Activated CD8-positive, alpha-beta memory T cell treated with anti-CD3 and anti-CD28 coated beads for 36 hours (primary cell): ENCODE results near the gene GULP1. TPM values are rescaled to one million over a fixed set of nuclear protein-coding genes. Genes with fewer than 3 reads are reported as not detected.
"Not testable (repeated sequence)": the region's sequence is repeated elsewhere in the genome, so short reads cannot be mapped to it uniquely, and the experiment has no call there.

Experiments used
- CTCF ChIA-PET: fragments of 350-600 bp; sonication (Branson Sonifier 250); formaldehyde crosslinking; loops from one replicate; lab custom pipeline; 2021; ENCODE audit warnings: antibody characterized with exemption; lab: Charles Lee
- POLR2A ChIA-PET: fragments of 350-600 bp; sonication (Branson Sonifier 250); formaldehyde crosslinking; loops from one replicate; lab custom pipeline; 2021; ENCODE audit warnings: antibody characterized with exemption; lab: Charles Lee
- total RNA-seq, 2 experiments: library from RNA; stranded (reverse); gene quantifications; one replicate each; pipeline ENCODE4 v1.2.3, GENCODE V29; 2021

The GULP1 gene
- total RNA-seq, 2 experiments from 2014 or later: not detected

DNA sequence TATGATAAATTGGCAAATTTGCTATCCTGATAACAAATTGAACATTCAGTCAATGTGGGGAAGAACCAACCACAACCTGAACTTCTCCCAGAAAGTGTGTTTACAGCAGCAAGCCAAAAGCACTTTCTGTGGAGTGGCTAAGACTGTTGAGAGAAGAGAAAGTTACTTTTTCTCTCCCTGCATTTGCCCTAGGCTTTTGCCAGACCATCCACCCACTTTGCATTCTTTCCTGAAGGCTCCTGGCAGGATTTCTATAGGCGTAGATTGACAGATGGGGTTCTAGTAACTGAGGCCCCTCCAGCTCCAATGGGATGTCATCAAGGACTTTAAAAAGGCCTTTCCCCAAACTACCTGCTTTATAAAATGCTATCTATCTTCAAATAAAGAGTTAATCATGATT is 215.2 kb downstream of the GULP1 start:
- ChIA-PET CTCF (no interaction called here), POLR2A (no interaction called here)

- CTCF ChIA-PET: no interaction called here
- POLR2A ChIA-PET: no interaction called here
Observed at GRCh38 chr2:188511346-188511745, 219.7 kb downstream of the GULP1 start.

DNA sequence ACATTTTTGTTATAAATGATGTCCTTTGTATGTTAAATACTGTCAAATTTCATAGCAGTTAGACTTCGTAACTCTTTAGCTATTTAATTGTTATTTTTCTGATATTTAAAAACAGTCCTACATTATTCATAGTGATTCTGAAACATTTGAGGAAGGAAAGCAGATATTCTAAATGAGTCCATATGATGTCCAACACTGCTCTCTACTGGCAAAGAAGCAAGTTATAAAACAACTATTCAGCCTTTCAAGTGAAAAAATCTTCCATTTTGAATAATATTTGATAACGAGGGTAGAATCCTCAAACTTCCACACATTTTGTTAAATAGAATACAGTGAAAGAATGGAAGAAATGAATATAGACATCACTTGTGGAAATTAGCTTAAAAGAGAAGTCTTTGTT is 220.8 kb downstream of the GULP1 start:
- CTCF ChIA-PET: no interaction called here

GRCh38 chr2:188515918-188516317 is 224.2 kb downstream of the GULP1 start:
- CTCF ChIA-PET: no interaction called here

More for the DNA sequence above, 220.8 kb downstream of the GULP1 start:
- POLR2A ChIA-PET: no interaction called here

DNA sequence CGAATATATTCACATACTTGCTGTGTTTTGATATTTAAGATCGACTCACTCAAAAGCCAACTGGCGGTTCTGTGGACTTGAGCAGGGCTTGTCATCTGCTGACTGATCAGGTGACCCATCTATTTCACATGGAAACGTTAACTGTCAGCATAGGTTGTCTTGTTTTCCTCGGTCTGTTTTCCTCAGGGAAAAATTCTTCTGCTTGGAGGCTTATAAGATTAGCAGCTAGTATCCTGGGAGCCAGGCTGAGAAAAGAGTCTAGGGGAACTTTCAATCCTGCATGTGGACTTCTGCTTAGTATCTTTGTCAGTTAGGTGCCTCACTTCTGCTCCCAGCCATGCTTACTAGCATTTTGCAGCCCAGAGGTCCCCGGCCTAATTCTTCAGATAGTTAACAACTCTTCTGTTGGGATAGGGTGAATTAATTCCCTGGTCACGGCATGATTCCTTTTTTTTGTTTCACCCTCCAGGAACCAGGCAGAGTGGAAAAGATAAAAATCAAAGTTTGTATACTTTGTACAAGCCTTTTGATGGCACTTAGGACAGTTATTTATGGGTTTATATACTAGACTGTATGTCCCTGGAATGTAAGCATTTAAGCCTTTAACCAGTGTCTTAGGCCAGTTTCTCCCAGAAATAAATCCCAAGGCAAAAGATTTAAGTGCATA is 226.0 kb downstream of the GULP1 start:
- POLR2A ChIA-PET: no interaction called here
- CTCF ChIA-PET: no interaction called here

More at GRCh38 chr2:188515918-188516317, 224.2 kb downstream of the GULP1 start:
- POLR2A ChIA-PET: no interaction called here

- ChIA-PET POLR2A (no interaction called here), CTCF (no interaction called here)
Observed at GRCh38 chr2:188518381-188518780, 226.7 kb downstream of the GULP1 start.

DNA sequence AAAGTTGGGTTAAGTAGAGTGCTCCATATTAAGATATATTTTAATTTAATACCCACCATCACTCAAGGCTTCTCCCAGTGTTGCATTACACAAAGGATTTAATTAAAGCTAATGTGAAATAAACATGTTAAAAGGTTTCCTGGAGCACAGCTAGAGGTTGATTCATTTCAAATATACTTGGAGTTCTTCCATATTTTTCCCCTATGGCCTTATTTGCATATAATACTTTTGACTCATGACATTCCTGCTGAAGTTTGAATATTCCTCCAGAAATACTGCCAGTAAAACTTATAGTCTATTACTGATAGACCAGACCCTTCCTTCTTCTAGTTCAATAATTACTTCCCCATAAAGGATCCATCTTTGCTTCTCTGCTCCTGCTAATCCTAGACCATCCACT is 227.5 kb downstream of the GULP1 start:
- ChIA-PET CTCF (no interaction called here), POLR2A (no interaction called here)

GRCh38 chr2:188522517-188522916 is 230.8 kb downstream of the GULP1 start:
- ChIA-PET POLR2A (no interaction called here), CTCF (no interaction called here)

- POLR2A ChIA-PET: no interaction called here
- CTCF ChIA-PET: no interaction called here
Observed at GRCh38 chr2:188523919-188524318, 232.2 kb downstream of the GULP1 start.

GRCh38 chr2:188524519-188525113 is 232.9 kb downstream of the GULP1 start:
- ChIA-PET CTCF (no interaction called here), POLR2A (no interaction called here)

- ChIA-PET CTCF (no interaction called here), POLR2A (no interaction called here)
Observed at GRCh38 chr2:188526701-188527100, 235.0 kb downstream of the GULP1 start.

GRCh38 chr2:188527141-188527540 is 235.5 kb downstream of the GULP1 start:
- POLR2A ChIA-PET: no interaction called here
- CTCF ChIA-PET: no interaction called here

- ChIA-PET POLR2A (no interaction called here), CTCF (no interaction called here)
Observed at GRCh38 chr2:188527581-188527993, 235.9 kb downstream of the GULP1 start.

DNA sequence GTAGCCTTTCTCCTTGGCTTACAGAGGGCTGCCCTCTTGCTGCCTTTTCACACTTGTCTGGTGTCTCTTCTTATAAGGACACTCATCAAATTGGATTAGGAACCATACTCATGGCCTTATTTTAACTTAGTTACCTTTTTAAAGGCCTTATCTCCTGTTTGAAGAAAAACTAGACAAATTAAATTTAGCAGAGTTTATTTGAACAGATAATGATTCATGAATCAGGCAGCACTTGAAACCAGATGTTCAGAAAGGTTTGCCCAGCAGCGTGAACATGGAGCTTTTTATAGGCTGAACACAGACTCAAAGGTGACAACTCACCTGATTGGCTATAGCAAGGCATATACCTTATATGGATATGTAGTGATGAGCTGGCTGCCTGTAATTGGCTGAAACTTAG is 238.0 kb downstream of the GULP1 start:
- ChIA-PET POLR2A (no interaction called here), CTCF (no interaction called here)

DNA sequence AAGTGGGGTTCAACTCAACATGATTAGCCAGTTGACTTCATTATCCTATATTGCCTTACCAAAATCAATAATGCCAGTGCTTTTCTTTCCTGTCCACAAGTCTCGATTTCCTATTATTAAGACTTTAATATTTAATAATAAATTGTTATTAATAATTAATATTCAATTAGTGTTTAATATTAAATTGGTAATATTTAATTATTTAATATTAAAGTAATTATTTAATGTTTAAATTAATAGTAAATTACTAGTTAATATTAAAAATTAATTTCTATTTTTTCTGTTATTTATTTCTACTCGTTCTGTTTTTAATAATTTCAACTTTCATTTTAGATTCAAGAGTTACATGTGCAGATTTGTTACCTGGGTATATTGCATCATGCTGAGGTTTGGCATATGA is 243.2 kb downstream of the GULP1 start:
- ChIA-PET CTCF (no interaction called here), POLR2A (no interaction called here)

DNA sequence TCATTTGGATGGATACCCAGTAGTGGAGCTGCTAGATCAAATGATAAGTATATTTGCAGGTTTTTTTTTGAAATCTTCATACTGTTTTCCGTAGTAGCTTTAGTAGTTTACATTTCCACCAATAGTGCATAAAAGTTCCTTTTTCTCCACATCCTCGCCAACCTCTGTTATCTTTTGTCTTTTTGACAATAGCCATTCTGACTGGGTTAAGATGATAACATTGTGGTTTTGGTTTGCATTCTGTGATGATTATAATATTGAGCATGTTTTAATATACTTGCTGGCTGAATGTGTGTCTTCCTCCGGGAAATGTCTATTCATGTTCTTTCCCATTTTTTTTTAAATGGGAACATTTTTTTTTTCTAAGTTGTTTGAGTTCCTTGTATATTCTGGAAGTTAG is 260.0 kb downstream of the GULP1 start:
- POLR2A ChIA-PET: no interaction called here
- CTCF ChIA-PET: no interaction called here

DNA sequence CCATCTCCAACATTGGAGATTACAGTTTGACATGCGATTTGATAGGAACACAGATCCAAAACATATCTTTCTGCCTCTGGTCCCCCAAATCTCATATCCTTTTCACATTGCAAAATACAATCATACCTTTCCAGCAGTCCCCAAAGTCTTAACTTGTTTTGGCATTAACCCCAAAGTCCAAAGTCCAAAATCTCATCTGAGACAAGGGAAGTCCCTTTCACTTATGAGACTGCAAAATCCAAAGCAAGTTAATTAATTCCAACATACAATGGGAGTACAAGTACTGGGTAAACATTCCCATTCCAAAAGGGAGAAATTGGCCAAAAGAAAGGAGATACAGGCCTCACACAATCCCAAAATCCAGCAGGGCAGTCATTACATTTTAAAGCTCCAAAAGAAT is 265.4 kb downstream of the GULP1 start:
- CTCF ChIA-PET: no interaction called here
- POLR2A ChIA-PET: no interaction called here

- POLR2A ChIA-PET, CTCF ChIA-PET: not testable (repeated sequence)
Observed at GRCh38 chr2:188559455-188559854, 267.8 kb downstream of the GULP1 start.

GRCh38 chr2:188561473-188561979 is 269.9 kb downstream of the GULP1 start:
- POLR2A ChIA-PET: no interaction called here
- CTCF ChIA-PET: no interaction called here

- CTCF ChIA-PET: no interaction called here
Observed at GRCh38 chr2:188569431-188570165, 277.9 kb downstream of the GULP1 start.

GRCh38 chr2:188570370-188570769 is 278.7 kb downstream of the GULP1 start:
- POLR2A ChIA-PET: no interaction called here
- CTCF ChIA-PET: no interaction called here

More at GRCh38 chr2:188569431-188570165, 277.9 kb downstream of the GULP1 start:
- POLR2A ChIA-PET: no interaction called here
